ENCODE data around the gene CBX1.

CBX1 gene

DNA sequence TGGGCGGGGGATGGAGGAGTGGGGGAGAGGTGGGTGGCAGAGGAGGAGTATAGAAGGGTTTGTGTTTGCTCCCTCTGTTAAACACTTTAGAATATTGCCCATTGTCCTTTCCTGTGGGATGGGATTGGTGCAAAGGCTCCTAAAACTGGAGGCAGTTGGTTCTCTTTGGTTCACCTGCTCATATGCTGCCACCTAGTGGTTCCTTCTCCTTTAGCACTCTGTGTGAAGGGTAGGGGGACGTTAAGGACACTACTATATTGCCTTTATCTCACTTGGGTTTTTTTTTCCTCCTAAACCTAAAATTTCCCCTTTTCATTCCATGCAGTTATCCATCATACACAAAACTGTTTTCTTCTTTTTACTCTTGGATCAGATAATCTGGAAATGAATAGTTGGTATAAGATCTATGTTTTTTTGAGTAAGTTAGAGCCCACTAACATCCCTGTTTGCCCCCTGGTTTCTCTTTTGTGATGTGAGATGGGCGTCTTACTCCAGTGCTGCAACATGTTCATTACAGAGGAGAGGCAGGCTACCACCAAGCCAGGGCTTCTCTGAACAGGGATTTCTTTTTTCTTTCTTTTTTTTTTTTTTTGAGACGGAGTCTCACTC is 30.0 kb upstream of the CBX1 start:
- TF ChIP-seq GATA2 (IDR thresholded peaks at IDR 0.05; ENCODE audit: low read depth, low read length) (no peak), GATA3 (IDR thresholded peaks at IDR 0.05; ENCODE audit: low read depth, low read length) (no peak)

DNA sequence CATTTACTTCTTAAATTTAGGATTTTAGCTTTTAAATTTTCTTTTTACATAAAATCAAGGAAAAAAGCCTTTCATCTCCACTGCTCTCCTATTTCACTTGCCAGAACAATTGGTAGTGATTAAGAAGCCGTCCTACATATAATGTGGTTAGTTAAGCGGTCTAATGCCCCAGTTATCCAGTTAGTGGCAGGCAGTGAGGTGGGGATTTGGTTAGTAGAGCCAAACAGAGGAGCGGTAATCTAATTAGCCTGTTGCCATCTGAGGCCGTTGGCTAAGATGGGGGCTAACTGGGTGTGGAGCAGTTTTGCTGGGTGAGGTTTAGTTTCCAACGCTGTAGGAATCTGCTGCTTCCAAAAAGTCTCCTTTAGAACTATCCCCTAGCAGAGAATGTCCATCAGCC is 28.7 kb upstream of the CBX1 start:
- no peak for TF ChIP-seq GATA2 (IDR thresholded peaks at IDR 0.05; ENCODE audit: low read depth, low read length)
- no peak for TF ChIP-seq GATA3 (IDR thresholded peaks at IDR 0.05; ENCODE audit: low read depth, low read length)

DNA sequence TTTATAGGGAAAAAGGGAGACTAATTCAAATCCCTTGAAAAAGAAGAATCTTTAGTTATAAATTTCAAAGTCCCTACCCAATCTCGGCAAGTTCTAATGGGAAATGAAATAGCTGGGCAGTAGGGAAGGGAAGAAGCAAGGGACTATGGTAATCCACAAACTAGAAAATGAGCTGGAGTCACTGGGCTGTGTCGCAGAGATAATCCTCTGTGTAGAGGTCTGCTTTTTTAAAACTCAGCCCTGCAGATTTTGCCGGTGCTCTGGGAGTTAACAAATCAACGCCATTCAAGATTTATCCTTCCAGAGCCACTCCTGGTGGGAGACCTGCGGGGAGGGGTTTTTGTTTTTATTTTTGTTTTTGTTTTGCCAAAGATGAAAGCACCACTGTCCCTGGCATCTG is 27.1 kb upstream of the CBX1 start:
- no peak for TF ChIP-seq GATA3 (IDR thresholded peaks at IDR 0.05; ENCODE audit: low read depth, low read length)
- no peak for TF ChIP-seq GATA2 (IDR thresholded peaks at IDR 0.05; ENCODE audit: low read depth, low read length)

GRCh38 chr17:48127371-48128051 is 26.2 kb upstream of the CBX1 start:
- TF ChIP-seq GATA3 (IDR thresholded peaks at IDR 0.05; ENCODE audit: low read depth, low read length) (no peak), GATA2 (IDR thresholded peaks at IDR 0.05; ENCODE audit: low read depth, low read length) (no peak)

DNA sequence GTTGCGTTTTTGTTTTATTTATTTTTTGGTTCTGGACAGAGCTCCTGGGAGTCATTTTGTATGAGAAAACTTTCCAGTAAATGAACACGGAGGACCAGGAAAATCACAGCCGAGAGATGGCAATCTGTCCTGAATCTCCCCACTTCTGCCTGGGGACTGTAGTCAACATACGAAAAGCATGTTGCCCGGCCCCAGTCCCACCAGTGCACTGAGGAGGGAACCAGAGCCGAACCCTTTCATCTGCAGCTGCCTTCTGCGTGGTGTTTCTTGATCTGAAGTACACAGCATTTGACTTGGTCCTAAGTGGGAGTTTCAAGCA is 25.2 kb upstream of the CBX1 start:
- TF ChIP-seq GATA2 (IDR thresholded peaks at IDR 0.05; ENCODE audit: low read depth, low read length) (no peak), GATA3 (IDR thresholded peaks at IDR 0.05; ENCODE audit: low read depth, low read length) (no peak)

DNA sequence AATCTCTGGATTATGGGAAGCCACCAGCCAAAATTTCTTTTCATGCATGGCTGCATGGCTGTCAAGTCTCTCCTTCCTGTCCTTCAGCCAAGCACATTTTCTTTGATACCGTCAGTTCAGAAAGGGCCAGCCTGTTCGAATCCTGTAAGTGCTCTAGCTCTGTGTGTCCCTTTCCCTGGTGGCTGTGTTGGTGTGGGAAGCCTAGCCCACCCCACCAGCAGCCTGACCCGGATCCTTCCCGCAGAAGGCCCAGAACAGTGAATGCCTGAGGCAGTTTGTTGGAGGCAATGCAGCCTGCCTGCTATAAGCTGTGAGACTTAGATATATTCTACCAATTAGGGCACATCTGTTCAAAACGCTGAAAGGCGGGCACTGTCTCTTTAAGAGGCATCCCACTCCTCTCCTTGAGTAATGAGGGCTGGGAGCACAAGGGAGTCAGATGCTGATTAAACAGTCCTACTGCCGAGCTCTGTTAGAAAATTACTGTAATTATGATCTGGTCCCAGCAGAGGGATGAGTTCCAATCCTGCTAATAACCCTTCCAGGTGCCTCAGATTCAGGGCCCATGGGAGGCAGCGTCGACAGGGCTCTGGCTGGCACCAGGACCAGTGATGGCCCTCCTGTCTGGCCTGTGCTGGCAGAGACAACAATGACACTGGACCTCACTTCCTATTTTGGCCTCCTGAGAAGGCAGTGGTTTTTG is 24.7 kb upstream of the CBX1 start:
- no peak for TF ChIP-seq GATA3 (IDR thresholded peaks at IDR 0.05; ENCODE audit: low read depth, low read length)
- no peak for TF ChIP-seq GATA2 (IDR thresholded peaks at IDR 0.05; ENCODE audit: low read depth, low read length)

GRCh38 chr17:48123776-48124388 is 22.6 kb upstream of the CBX1 start:
- TF ChIP-seq GATA2 (IDR thresholded peaks at IDR 0.05; ENCODE audit: low read depth, low read length) (no peak), GATA3 (IDR thresholded peaks at IDR 0.05; ENCODE audit: low read depth, low read length) (no peak)

- no peak for TF ChIP-seq GATA3 (IDR thresholded peaks at IDR 0.05; ENCODE audit: low read depth, low read length)
- no peak for TF ChIP-seq GATA2 (IDR thresholded peaks at IDR 0.05; ENCODE audit: low read depth, low read length)
Measured at GRCh38 chr17:48123111-48123510, 21.8 kb upstream of the CBX1 start.

DNA sequence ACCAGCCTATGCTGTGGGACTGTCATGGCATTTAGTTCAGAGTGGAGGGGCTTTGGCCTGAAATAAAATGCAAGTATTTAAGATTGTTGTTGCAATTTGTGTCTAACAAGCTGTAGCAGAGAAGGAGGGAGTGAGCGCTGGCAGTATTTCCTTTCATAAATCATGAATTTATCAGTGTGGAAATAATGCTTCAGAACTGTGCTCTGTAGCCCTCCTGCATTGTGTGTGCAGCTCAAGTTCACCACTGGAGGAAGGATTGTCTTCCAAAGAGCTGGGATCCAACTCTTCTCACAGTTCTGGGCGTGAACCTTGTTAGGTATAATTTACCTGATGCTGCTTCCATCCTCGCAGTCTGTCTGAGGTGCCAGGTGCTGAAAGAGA is 21.4 kb upstream of the CBX1 start:
- TF ChIP-seq GATA3 (IDR thresholded peaks at IDR 0.05; ENCODE audit: low read depth, low read length), result no peak
- no peak for TF ChIP-seq GATA2 (IDR thresholded peaks at IDR 0.05; ENCODE audit: low read depth, low read length)

DNA sequence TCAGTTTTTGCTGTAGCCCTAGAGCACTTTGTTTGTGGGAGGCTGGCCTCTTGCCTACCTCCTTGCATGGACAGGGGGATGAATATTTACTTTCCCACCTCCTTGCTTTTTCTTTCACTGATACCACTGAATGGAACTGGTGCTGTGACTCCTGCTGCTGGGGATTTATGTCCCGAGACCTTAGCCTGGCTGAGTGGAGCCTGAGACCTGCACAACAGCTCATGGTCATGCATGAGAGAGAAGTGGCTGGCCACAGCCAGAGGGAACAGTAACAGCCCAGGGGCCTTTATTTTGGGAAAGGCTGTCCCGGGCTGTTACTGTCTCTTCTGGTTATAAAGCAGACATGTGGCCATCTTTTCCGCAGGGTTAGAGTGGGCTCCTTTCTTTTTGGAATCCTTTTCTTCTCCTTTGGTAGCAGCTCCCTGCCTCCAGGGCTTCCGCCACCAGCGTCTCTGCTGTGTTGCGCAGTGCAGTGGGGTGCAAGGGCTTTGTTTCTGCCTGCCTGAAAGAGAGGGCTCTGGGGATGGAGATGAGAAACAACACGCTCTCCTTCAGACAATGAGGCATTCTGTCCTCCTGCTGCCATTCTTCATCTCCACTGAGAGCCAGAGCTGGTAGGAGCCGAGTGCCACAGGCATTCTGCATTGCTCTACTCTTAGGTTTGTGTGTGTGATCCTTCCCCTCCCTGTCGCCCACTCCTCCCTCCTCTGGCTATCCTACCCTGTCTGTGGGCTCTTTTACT is 20.8 kb upstream of the CBX1 start:
- TF ChIP-seq GATA3 (IDR thresholded peaks at IDR 0.05; ENCODE audit: low read depth, low read length), result no peak
- no peak for TF ChIP-seq GATA2 (IDR thresholded peaks at IDR 0.05; ENCODE audit: low read depth, low read length)

GRCh38 chr17:48113201-48113676 is 12.0 kb upstream of the CBX1 start:
- TF ChIP-seq GATA3 (IDR thresholded peaks at IDR 0.05; ENCODE audit: low read depth, low read length) (no peak), GATA2 (IDR thresholded peaks at IDR 0.05; ENCODE audit: low read depth, low read length) (no peak)

DNA sequence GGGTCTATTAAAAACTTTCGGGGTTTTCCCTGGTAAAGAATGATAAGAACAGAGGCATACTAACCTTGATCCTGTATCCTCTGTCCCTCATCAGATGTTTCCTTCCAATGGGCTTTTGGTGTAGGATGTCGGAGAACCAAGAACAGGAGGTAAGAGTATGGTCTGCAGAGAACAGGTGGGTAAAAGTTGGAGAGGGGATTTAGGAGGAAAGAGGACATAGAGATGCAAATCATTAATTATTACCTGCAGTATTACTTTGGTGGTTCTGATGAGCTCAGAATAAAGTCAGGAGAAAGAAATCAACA is 10.6 kb upstream of the CBX1 start:
- TF ChIP-seq GATA2 (IDR thresholded peaks at IDR 0.05; ENCODE audit: low read depth, low read length) (no peak), GATA3 (IDR thresholded peaks at IDR 0.05; ENCODE audit: low read depth, low read length) (no peak)

DNA sequence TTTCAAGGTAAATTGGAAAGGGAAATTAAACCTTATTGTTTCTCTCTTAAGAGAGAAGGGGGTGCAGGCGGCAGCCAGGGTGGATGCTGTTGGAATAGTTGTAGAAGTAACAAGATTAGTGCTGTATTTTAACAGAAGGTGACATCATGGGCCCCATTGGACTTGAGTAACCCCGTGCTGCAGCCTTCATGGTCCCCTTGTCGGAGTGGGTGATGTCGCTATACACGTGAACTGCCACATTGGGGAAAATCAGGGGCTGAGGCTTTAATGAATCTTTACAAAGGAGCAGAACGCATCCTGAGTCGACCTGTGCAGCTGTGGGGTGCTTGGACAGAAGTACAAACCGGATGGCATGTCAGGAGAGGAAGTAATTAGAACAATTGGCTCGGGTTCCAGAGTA is 9.5 kb upstream of the CBX1 start:
- TF ChIP-seq GATA3 (IDR thresholded peaks at IDR 0.05; ENCODE audit: low read depth, low read length) (no peak), GATA2 (IDR thresholded peaks at IDR 0.05; ENCODE audit: low read depth, low read length) (no peak)

Measured in SH-SY5Y (cell line).